Ovary (tissue), 9 donors: ENCODE measurements around the gene CSGALNACT2. TPM values are rescaled to one million over a fixed set of nuclear protein-coding genes. Genes with fewer than 3 reads are reported as not detected.
"Not testable (repeated sequence)": the region's sequence is repeated elsewhere in the genome, so short reads cannot be mapped to it uniquely, and the experiment has no call there.

Experiments
- DNase-seq, 5 donors: peaks; one replicate each; pipeline ENCODE4 v3.0.0-alpha.2; 2019 to 2020
- H3K27ac ChIP-seq, 2 donors: fragments of 200-600 bp; one replicate each; pipeline versions ENCODE4 v1.5.1 to v1.8.0; 2019 to 2022
- H3K27me3 ChIP-seq: fragments of 200-600 bp; one replicate; pipeline ENCODE4 v1.8.0; 2022
- H3K36me3 ChIP-seq: fragments of 200-600 bp; sonication (generic); one replicate; pipeline ENCODE4 v1.5.1; 2019
- H3K4me1 ChIP-seq: one replicate; pipeline ENCODE4 v1.8.1; 2013; ENCODE audit warnings: mild to moderate bottlenecking, moderate library complexity; ENCODE audit not compliant: insufficient read depth
- H3K4me3 ChIP-seq: fragments of 200-600 bp; sonication (generic); one replicate; pipeline ENCODE4 v1.5.1; 2017
- H3K9me3 ChIP-seq, 2 donors: fragments of 200-600 bp in 1 of 2; sonication (generic) in 1 of 2; one replicate each; pipeline versions ENCODE4 v1.5.1 to v1.8.1; 2013 to 2019; ENCODE audit warnings: mild to moderate bottlenecking in 1 of 2, moderate library complexity in 1 of 2
- EP300 ChIP-seq: sonication (generic); formaldehyde crosslinking; IDR thresholded peaks from one replicate; pipeline ENCODE4 v1.6.1; 2017; ENCODE audit warnings: antibody characterized with exemption
- POLR2A ChIP-seq: fragments of 450-650 bp; IDR thresholded peaks from one replicate; pipeline ENCODE4 v1.6.1; 2017; ENCODE audit warnings: antibody characterized with exemption, mild to moderate bottlenecking, moderate library complexity
- WGBS, 3 donors: extraction: QIAGEN DNeasy Blood & Tissue Kit in 1 of 3; methylation state at CpG; one replicate each; pipeline versions ENCODE4 v1.1.5 to v1.1.7; 2013 to 2017; 5-methylcytosine and 5-hydroxymethylcytosine counted together
- intact Hi-C, 4 donors: fragments of 100-400 bp; cut with DNase I; formaldehyde crosslinking; loops; one replicate each; pipeline versions ENCODE4 v1.11.0 to v1.15.1; 2022 to 2023
- polyA plus RNA-seq, 2 donors: library from polyadenylated mRNA; stranded (reverse); fragments of 200-250 nt in 1 of 2; fragments of 350-450 nt in 1 of 2; fragmentation: Illumina TruSeq in 1 of 2; extraction: RNeasy Lipid Tissue Mini Kit (QIAGEN cat#74804) in 1 of 2; gene quantifications; one replicate each; pipeline ENCODE4 v1.2.3, GENCODE V29; 2013 to 2014
- total RNA-seq, 7 donors: library from RNA; depleted of rRNA in 2 of 7; stranded (reverse); fragments of >200 nt in 2 of 7; fragmentation: NEBNext Ultra II Directional in 3 of 7; extraction: Animal tissue kit (Norgen Biotek cat#: 25700) in 3 of 7; gene quantifications; one replicate each; pipeline versions ENCODE4 v1.1.0 to v1.2.4, GENCODE V29; 2016 to 2023
- TF ChIP-seq, protein P1 (sequence below), 3 donors: fragments of 450-650 bp in 2 of 3; fragments of 200-600 bp in 1 of 3; IDR thresholded peaks; one replicate each; pipeline versions ENCODE4 v1.5.1 to v1.8.0; 2016 to 2022; ENCODE audit warnings: antibody characterized with exemption in 3 of 3, mild to moderate bottlenecking in 1 of 3
- donor health status: DM: no; HTN: no; CAD: no; lungs with moderate emphysema.
- donor health status: DM: no; HTN: no; CAD: no.
- donor health status: Bipolar disorder and iron deficiency.
- donor health status: DM: yes; HTN: yes; CAD: no.
- donor health status: DM: no; HTN: no; CAD: no.
- donor health status: DM: yes; HTN: yes; CAD: no.

Gene CSGALNACT2
- total and polyA plus RNA-seq, 9 donors: 14.8 to 27.2 (median 21.8) TPM

DNA sequence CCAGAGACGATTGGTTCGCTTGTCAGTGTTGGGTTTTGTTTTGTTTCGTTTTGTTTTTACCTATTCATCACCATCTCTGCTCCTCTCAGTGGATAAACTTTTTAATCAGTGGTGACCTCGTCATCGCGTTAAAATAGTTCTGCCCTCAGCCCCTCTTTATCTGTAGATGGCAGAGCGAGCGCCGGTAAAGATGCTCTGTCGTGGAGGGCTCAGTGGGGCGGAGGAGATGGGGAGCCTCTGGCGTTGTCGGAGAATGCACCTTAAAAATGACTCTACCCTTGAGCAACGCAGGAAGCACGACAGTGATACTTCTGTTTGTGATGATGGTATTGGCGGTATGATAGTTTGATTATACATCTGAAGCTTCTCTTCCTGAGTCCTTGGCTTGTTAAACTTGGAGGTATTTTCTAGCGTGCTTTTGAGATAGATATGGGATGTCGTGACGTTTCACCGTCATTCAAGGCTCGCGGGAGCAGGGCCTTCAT lies 554 bp downstream of the CSGALNACT2 start:
- intact Hi-C loops: no loop called here
- no peak for DNase-seq
- Histone ChIP-seq H3K4me3 (peak overlapping the region; percentile 94), H3K27ac (peak overlapping the region; percentile 96 to 97), H3K36me3 (no peaks in the 10 kb centered on the region), H3K4me1 (peaks cover 4% of the 10 kb centered on the region), H3K9me3 (no peaks in the 10 kb centered on the region), H3K27me3 (no peaks in the 10 kb centered on the region)
- TF ChIP-seq, protein P1, sequence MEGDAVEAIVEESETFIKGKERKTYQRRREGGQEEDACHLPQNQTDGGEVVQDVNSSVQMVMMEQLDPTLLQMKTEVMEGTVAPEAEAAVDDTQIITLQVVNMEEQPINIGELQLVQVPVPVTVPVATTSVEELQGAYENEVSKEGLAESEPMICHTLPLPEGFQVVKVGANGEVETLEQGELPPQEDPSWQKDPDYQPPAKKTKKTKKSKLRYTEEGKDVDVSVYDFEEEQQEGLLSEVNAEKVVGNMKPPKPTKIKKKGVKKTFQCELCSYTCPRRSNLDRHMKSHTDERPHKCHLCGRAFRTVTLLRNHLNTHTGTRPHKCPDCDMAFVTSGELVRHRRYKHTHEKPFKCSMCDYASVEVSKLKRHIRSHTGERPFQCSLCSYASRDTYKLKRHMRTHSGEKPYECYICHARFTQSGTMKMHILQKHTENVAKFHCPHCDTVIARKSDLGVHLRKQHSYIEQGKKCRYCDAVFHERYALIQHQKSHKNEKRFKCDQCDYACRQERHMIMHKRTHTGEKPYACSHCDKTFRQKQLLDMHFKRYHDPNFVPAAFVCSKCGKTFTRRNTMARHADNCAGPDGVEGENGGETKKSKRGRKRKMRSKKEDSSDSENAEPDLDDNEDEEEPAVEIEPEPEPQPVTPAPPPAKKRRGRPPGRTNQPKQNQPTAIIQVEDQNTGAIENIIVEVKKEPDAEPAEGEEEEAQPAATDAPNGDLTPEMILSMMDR (IDR thresholded peaks at IDR 0.05): no peak
- no peak for TF ChIP-seq EP300
- TF ChIP-seq POLR2A: no peak
- WGBS, 3 donors: 0 to 1% (median 0%) methylated on average over 22 of the region's 22 CpGs

DNA sequence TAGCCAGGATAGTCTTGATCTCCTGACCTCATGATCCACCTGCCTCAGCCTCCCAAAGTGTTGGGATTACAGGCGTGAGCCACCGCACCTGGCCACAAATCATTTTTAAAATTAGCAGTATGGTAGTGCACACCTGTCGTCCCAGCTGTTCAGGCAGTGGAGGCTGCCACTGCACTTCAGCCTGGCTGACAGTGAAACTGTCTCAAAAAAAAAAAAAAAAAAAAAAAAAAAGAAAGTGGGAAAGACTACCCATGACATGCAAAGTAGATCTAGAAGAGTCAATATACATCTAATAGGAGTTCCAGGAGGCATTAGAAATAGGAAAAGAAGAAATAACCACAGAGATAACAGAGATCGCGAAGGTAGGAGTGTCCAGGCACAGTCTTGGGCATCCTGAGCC lies 3.2 kb downstream of the CSGALNACT2 start:
- Histone ChIP-seq H3K27ac (no peak overlapping the region), H3K36me3 (no peaks in the 10 kb centered on the region), H3K4me3 (no peak overlapping the region), H3K27me3 (no peaks in the 10 kb centered on the region), H3K4me1 (peaks cover 4% of the 10 kb centered on the region), H3K9me3 (no peaks in the 10 kb centered on the region)
- intact Hi-C loops: no loop called here
- no peak for DNase-seq
- WGBS, 3 donors: 89 to 97% (median 91%) methylated on average over 5 of the region's 5 CpGs
- TF ChIP-seq POLR2A (no peak), EP300 (no peak)
- TF ChIP-seq, protein P1 (IDR thresholded peaks at IDR 0.05): no peak

DNA sequence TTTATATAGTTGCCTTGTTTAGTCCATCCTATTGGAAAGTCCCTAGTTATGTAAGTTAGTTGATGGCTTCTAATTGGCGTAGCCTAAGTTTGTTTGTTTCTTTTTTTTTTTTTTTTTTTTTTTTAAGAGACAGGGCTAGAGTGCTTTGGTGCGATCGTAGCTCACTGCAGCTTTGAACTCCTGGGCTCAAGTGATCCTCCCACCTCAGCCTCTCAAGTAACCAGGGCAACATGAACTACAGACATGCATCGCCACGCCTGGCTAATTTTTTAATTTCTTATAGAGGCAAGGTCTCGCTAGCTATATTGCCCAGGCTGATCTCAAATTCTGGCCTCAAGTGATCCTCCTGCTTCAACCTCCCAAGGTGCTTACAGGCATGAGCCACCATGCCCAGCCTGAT lies 7.1 kb downstream of the CSGALNACT2 start:
- H3K36me3 ChIP-seq: no peaks in the 10 kb centered on the region
- no peak overlapping the region for H3K4me3 ChIP-seq
- intact Hi-C loops: no loop called here
- no peak for DNase-seq
- TF ChIP-seq POLR2A (no peak), EP300 (no peak)
- TF ChIP-seq, protein P1 (IDR thresholded peaks at IDR 0.05): no peak
- 89 to 94% (median 92%) methylated on average over 6 of the region's 6 CpGs for WGBS, 3 donors
- no peaks in the 10 kb centered on the region for H3K9me3 ChIP-seq
- no peaks in the 10 kb centered on the region for H3K4me1 ChIP-seq
- no peaks in the 10 kb centered on the region for H3K27me3 ChIP-seq
- no peak overlapping the region for H3K27ac ChIP-seq

DNA sequence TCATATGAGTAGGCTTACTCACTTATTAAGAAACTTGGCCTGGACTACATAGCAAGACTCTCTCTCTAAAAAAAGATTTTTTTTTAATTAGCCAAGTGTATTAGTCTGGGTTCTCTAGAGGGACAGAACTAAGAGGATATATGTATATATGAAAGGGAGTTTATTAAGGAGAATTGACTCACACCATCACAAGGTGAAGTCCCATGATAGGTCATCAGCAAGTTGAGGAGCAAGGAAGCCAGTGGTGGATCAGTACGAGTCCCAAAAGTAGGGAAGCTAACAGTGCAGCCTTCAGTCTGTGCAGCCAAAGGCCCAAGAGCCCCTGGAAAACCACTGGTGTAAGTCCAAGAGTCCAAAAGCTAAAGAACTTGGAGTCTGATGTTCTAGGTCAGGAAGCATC lies 7.7 kb downstream of the CSGALNACT2 start:
- H3K27ac ChIP-seq, DNase-seq, H3K9me3 ChIP-seq, H3K4me1 ChIP-seq, H3K27me3 ChIP-seq, intact Hi-C loops, H3K4me3 ChIP-seq, H3K36me3 ChIP-seq: not testable (repeated sequence)
- 96 to 100% (median 97%) methylated on average over 1 of the region's 1 CpG for WGBS, 3 donors

DNA sequence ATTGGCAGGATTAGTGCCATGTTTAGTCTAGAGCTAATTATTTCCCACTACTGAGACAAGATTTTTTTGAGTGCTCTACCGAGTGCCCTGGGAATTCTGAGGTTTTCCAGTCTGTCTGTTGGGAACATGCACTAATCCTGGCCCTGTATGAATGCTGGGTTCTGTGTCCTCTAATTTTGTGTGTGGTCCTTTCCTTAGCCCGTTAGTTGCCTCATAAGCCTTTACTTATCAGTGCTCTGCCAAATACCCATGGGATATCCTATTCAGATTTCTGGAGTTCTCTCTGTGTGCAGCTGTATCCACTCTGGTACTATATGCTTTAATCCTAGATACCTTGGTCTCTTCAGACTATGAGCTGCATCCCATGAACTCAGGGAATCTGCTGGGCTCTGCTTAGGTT lies 13.1 kb downstream of the CSGALNACT2 start:
- TF ChIP-seq POLR2A (no peak), EP300 (no peak)
- TF ChIP-seq, protein P1 (IDR thresholded peaks at IDR 0.05): no peak
- H3K4me3 ChIP-seq: no peak overlapping the region
- peaks cover 1% of the 10 kb centered on the region for H3K4me1 ChIP-seq
- DNase-seq: no peak
- no peaks in the 10 kb centered on the region for H3K9me3 ChIP-seq
- WGBS, 3 donors: 9 to 22% (median 14%) methylated on average over 2 of the region's 2 CpGs
- H3K27ac ChIP-seq: no peak overlapping the region
- no peaks in the 10 kb centered on the region for H3K36me3 ChIP-seq
- no peaks in the 10 kb centered on the region for H3K27me3 ChIP-seq
- intact Hi-C loops: no loop called here
